Measurements from ENCODE around the gene RAB32.
"Not testable (repeated sequence)": the region's sequence is repeated elsewhere in the genome, so short reads cannot be mapped to it uniquely, and the experiment has no call there.

Gene RAB32

DNA sequence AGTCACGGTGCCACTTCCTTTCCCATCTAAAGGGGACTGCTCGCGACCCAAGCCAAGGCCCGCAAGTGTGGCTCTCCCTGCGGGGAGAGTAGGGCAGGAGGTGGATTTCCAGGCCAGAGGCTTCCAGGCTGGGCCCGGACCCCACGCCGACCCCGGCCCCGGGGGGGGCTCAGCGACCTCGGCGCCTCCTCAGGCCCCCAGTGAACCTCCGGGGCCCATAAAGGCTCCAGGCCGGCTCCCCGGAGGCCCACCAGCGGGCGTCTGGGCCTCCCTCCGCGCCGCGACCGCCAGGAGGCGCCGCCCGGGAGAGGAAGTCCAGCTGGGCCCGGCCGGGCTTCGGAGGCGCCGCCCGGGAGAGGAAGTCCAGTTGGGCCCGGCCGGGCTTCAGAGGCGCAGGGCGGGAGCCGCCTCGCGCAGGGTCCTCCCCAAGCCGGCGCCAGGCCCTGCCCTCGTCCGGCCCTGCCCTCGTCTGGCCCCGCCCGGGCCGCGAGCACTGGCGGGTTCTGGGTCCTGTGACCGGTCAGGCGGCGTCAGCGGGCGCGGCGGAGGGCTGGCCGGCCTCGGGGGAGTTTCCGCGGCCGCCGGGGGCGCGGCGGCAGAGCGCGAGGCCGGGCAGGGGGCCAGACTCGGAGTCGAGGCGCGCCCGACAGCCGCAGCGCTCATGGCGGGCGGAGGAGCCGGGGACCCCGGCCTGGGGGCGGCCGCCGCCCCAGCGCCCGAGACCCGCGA lies at the start of gene RAB32:
Gene RAB32 (plus strand): TSS at position 623 of the 729 bp plus-strand sequence. CDS start 39 bp downstream, at position 662.
- peak; percentile 63 for DNase-seq (ENCODE audit: low read depth)

GRCh38 chr6:146498309-146498708 lies 45.3 kb upstream of the RAB32 start:
- DNase-seq (ENCODE audit: low read depth), result no peak

- no peak for DNase-seq (ENCODE audit: low read depth)
Measured at GRCh38 chr6:146503096-146503495, 40.5 kb upstream of the RAB32 start.

GRCh38 chr6:146515212-146515611 lies 28.4 kb upstream of the RAB32 start:
- no peak for DNase-seq (ENCODE audit: low read depth)

DNA sequence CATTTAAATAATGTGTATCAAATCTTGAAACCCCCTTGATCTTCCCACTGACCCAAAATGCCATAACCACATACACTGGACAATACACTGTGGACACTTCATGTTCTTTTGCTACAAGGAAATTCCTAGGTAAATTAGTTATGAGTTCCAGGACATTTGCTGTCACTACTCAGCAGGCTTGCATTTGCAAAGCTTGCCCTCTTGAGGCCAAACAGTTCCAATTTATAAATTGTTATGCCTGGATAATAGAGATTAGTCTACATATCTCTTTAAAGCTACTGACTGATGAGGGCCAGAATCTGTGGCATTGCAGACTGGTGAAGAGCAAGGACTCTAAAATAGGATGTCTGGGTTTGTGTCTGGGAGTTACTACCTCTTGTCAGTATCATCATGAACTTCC lies 17.4 kb upstream of the RAB32 start:
- no peak for DNase-seq (ENCODE audit: low read depth)

GRCh38 chr6:146532702-146533101 lies 10.9 kb upstream of the RAB32 start:
- DNase-seq (ENCODE audit: low read depth), result no peak

DNA sequence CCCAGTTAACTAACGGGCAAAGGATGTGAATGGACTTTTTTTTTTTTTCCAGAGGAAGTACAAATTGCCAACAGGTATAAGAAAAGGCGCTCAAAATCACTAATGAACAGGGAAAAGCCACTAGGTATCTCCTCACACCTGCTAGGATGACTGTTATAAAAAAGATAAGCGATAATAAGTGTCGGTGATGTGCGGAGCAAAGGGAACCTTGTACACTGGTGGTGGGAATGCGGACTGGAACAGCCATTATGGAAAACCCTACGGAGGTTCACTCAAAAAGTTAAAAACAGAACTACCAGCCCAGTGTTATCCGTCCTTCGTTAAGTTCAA lies 787 bp upstream of the RAB32 start:
- no peak for DNase-seq (ENCODE audit: low read depth)

DNA sequence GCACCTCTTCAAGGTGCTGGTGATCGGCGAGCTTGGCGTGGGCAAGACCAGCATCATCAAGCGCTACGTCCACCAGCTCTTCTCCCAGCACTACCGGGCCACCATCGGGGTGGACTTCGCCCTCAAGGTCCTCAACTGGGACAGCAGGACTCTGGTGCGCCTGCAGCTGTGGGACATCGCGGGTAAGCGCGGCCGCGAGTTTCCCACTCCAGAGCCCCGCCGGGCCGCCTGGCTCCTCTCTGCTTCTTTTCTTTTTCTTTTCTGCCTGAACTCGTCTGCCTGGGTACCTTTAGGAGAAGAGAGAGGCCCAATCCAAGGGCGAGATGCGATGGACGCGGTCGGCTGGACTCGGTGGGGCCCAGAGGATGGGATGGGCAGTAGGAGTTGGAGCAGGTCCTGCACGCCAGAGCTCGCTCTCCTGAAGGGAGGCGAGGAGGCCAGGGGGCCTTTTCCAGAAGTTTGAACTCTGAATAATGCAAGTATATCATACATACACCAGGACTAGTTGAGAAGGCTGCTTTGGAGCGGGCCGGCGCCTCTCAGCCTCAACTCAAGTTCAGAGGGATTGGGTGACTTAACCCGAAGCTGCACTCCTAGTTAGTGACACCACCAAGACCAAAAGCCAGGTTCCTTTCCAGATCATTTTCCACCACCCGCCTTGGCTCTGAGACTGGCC lies 445 bp downstream of the RAB32 start:
- DNase-seq (ENCODE audit: low read depth), result no peak

DNA sequence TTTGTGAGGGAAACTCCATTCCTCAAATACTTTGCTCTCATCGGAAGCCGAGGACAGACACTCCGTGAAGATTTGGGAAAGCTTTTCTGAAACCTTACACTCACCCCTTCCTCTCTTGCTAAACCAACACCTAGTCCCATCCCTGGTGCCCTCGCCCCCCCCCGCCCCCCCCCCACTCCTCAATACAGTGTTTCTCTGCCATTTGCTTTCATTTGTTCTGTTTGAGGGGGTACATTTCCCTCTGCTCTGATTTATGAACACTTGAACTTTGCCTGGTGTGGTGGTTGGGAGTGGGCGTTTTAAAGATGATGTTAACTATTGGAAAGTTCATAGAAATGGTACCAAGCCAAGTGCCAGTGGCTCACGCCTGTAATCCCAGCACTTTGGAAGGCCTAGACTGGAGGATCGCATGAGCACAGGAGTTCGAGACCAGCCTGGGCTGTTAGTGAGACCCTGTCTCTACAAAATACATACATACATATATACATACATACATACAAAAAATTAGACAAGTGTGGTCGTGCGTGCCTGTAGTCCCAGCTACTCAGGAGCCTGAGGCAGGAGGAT lies 1.1 kb downstream of the RAB32 start:
- no peak for DNase-seq (ENCODE audit: low read depth)

DNA sequence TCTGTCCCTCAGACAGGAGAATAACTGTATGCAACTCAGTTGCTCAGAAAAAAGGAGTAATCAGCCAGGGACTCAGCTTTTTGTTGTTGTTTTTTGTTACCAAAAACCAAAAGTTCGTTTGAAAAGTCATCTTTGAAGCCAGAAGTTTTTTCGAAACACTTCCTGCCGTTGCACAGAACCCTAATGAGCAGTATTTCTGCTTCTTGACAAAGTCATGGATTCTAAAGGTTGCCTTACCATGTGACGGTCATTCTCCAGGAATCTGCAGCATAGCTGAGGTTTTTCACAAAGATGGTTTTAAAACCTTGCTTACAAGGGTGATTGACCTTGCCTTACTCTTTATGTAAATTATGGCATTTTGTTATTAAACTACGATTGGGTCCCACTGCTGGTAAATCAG lies 1.9 kb downstream of the RAB32 start:
- no peak for DNase-seq (ENCODE audit: low read depth)

- DNase-seq (ENCODE audit: low read depth), result peak; percentile 87
Measured at GRCh38 chr6:146546443-146547043, 2.9 kb downstream of the RAB32 start.

DNA sequence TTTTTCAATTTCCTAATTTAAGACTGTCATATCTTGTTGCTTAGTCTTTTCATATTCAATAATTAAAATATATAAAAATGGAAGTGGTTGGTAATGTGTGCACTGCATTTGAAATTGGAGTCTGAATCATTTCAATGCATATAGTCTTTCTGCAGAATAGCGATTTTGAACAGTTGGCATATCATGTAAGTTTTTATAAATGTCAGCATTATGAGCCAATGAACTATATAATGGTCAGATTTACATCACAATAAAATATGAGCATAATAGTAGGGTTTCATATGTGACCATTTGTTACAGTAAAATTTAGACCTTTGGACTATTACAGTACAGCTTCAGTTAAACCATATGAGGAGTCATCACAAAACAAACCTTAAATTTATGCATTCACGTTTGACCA lies 4.3 kb downstream of the RAB32 start:
- no peak for DNase-seq (ENCODE audit: low read depth)

- no peak for DNase-seq (ENCODE audit: low read depth)
Measured at GRCh38 chr6:146548898-146549374, 5.3 kb downstream of the RAB32 start.

GRCh38 chr6:146550911-146551310 lies 7.3 kb downstream of the RAB32 start:
- DNase-seq (ENCODE audit: low read depth), result no peak

DNA sequence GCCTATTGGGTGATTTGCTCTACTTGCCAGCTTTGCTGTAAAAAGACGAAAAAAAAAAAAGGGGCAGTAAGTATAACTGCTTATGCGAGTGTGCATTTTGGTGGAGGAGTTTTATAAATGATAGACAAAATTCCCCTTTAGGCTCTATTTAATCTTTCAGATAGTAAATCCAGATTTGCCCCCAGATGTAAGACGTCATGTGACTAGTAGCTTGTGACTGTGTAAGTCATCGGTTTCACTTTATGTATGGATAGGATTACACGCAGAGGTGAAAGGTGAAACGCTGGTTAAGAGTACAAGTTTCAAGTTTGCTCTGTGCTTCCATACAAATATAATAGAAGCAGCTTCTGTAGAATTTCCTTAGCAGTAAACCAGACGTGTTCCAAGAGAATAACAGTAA lies 7.9 kb downstream of the RAB32 start:
- DNase-seq (ENCODE audit: low read depth), result no peak

GRCh38 chr6:146553377-146554135 lies 9.9 kb downstream of the RAB32 start:
- DNase-seq (ENCODE audit: low read depth), result no peak

DNA sequence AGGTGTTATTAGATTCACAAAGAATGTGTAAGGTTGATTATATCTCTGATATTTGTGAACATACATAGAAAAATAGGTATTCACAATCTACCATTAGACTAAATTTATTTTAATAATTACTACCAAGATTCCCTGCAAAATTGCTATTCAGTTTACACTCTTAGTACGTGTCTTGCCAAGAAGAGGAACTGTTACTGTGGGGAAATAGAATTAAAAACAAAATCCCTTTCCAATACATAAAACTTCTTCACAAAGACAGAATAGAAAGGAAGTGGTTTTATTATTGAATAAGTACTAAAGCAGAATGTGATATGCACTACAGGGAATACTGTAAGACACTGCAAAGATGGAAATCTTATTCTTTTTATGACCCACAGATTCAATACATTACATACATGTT lies 17.0 kb downstream of the RAB32 start:
- no peak for DNase-seq (ENCODE audit: low read depth)

GRCh38 chr6:146566661-146567060 lies 23.0 kb downstream of the RAB32 start:
- DNase-seq (ENCODE audit: low read depth), result not testable (repeated sequence)

DNA sequence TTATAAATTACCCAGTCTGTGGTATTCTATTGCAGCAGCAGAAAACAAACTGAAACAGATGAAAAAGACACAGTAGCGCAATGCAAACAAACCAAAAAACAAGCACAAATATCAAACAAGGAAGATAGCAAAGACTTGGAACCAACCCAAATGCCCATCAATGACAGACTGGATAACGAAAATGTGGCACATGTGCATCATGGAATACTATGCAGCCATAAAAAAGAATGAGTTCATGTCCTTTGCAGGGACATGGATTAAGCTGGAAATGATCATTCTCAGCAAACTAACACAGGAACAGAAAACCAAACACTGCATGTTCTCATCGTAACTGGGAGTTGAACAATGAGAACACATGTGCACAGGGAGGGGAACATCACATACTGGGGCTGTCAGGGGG lies 25.0 kb downstream of the RAB32 start:
- DNase-seq (ENCODE audit: low read depth), result not testable (repeated sequence)

DNA sequence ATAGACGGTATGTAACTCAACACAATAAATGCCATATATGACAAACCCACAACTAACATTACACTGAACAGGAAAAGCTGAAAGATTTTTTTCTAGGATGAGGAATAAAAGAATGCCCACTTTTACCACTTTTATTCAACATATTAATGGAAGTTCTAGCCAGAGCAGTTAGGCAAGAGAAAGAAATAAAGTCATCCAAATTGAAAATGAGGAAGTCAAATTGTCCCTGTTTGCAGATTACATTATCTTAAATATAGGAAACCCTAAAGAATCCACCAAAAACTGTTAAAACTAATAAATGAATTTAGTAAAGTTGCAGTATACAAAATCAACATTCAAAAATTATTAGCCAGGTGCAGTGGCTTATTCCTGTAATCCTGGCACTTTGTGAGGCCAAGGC lies 30.6 kb downstream of the RAB32 start:
- DNase-seq (ENCODE audit: low read depth), result no peak

GRCh38 chr6:146578054-146578453 lies 34.4 kb downstream of the RAB32 start:
- DNase-seq (ENCODE audit: low read depth), result no peak

DNA sequence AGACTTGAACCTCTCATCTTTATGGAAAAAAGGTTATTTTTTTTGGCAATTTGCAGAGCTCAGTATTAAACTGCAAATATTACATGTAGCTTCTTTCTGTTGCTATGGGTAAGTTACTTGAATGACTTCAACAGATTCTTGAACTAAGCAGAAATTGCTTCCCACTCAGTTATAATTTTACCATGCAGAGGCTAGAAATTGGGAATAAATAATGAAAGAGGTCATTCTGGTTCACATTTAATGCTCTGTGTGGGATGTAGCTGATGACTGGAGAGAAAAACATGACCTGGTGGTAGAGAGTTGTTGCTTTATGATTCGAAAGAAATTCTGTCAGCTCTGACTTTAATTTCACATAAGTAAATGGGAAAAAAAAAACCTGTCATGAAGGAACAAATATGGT lies 38.3 kb downstream of the RAB32 start:
- DNase-seq (ENCODE audit: low read depth), result no peak

Measured in non-pigmented ciliary epithelial cell (primary cell).